ENCODE data around the gene SGO1.
"Not testable (repeated sequence)": the region's sequence is repeated elsewhere in the genome, so short reads cannot be mapped to it uniquely, and the experiment has no call there.

SGO1 gene

DNA sequence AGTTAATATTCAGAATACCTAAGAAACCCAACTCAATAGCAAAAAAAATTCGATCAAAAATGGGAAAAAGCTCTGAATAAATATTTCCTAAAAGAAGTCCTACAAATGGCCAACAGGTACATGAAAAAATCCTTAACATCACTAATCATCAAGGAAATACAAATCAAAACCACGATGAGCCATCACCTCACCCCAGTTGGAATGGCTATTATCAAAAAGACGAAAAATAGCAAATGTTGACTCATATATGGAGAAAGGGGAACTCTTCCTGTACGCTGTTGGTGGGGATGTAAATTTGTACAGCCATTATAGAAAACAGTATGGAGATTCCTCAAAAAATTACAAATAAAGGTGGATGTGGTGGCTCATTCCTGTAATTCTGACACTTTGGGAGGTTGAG lies 29.6 kb upstream of the SGO1 start:
- DNase-seq (ENCODE audit: low read depth in 1 of 2, low spot score in 1 of 2), result no peak
- H3K4me3 ChIP-seq (replicated peaks; ENCODE audit: insufficient read depth, low read length), result no peak overlapping the region
- no peaks in the 10 kb centered on the region for H3K27me3 ChIP-seq (ENCODE audit: insufficient read depth, poor library complexity, severe bottlenecking)
- TF ChIP-seq REST (IDR thresholded peaks at IDR 0.05; ENCODE audit: insufficient replicate concordance, low read depth), result no peak
- TF ChIP-seq GABPA (IDR thresholded peaks at IDR 0.05; ENCODE audit: low read depth), result no peak
- TF ChIP-seq POLR2AphosphoS5 (IDR thresholded peaks at IDR 0.05; ENCODE audit: low read depth), result no peak
- TF ChIP-seq, protein P1, sequence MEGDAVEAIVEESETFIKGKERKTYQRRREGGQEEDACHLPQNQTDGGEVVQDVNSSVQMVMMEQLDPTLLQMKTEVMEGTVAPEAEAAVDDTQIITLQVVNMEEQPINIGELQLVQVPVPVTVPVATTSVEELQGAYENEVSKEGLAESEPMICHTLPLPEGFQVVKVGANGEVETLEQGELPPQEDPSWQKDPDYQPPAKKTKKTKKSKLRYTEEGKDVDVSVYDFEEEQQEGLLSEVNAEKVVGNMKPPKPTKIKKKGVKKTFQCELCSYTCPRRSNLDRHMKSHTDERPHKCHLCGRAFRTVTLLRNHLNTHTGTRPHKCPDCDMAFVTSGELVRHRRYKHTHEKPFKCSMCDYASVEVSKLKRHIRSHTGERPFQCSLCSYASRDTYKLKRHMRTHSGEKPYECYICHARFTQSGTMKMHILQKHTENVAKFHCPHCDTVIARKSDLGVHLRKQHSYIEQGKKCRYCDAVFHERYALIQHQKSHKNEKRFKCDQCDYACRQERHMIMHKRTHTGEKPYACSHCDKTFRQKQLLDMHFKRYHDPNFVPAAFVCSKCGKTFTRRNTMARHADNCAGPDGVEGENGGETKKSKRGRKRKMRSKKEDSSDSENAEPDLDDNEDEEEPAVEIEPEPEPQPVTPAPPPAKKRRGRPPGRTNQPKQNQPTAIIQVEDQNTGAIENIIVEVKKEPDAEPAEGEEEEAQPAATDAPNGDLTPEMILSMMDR (IDR thresholded peaks at IDR 0.05; ENCODE audit: insufficient read depth, low read length), result no peak
- TF ChIP-seq SPI1 (IDR thresholded peaks at IDR 0.05; ENCODE audit: borderline replicate concordance, low read depth), result no peak
- no peak overlapping the region for H3K27ac ChIP-seq (replicated peaks)

DNA sequence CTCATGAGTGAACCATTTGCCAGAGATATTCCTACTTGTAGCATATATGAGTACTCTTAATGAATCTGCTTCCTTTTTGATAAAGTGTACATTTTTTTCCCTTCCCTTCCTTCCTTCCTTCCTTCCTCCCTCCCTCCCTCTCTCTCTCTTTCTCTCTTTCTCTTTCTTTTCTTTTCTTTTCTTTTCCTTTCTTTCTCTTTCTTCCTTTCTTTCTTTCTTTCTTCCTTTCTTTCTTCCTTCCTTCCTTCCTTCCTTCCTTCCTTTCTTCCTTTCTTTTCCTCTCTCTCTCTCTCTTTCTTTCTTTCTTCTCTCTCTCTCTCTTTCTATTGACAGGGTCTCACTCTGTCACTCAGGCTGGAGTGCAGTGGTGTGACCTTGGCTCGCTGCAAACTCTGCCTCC lies 27.5 kb upstream of the SGO1 start:
- H3K27ac ChIP-seq (replicated peaks); DNase-seq (ENCODE audit: low read depth in 1 of 2, low spot score in 1 of 2); H3K27me3 ChIP-seq (ENCODE audit: insufficient read depth, poor library complexity, severe bottlenecking); H3K4me3 ChIP-seq (replicated peaks; ENCODE audit: insufficient read depth, low read length): not testable (repeated sequence)

GRCh38 chr3:20207945-20208344 lies 21.9 kb upstream of the SGO1 start:
- DNase-seq (ENCODE audit: low read depth in 1 of 2, low spot score in 1 of 2); H3K27ac ChIP-seq (replicated peaks); H3K4me3 ChIP-seq (replicated peaks; ENCODE audit: insufficient read depth, low read length); H3K27me3 ChIP-seq (ENCODE audit: insufficient read depth, poor library complexity, severe bottlenecking): not testable (repeated sequence)

DNA sequence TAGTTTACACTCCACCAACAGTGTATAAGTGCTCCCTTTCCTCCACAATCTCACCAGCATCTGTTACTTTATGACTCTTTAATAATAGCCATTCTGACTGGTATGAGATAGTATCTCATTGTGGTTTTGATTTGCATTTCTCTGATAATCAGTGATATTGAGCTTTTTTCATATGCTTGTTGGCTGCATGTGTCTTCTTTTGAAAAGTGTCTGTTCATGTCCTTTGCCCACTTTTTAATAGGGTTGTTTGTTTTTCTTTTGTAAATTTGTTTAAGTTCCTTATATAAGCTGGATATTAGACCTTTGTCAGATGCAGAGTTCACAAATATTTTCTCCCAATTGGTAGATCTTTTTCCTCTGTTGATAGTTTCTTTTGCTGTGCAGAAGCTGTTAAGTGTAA lies 19.9 kb upstream of the SGO1 start:
- not testable (repeated sequence) for DNase-seq (ENCODE audit: low read depth in 1 of 2, low spot score in 1 of 2); H3K4me3 ChIP-seq (replicated peaks; ENCODE audit: insufficient read depth, low read length); H3K27ac ChIP-seq (replicated peaks); H3K27me3 ChIP-seq (ENCODE audit: insufficient read depth, poor library complexity, severe bottlenecking)

DNA sequence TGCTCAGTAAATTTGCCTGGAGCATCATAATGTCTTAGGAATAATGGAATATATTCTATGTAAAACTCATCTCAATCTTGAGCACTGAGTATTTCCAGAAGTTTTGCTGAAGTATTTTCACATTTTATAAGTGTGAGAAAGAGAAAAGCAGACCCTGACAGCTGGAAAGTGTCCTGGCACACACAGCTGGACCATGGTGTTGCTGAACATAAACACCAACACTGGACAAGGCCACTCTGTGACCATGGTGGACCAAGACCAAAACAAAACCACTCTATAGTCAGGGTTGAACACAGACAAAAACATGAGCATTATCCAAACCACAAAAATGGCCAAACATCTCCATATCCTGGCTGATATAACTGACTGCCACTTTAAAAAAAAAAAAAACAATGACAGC lies 15.1 kb upstream of the SGO1 start:
- TF ChIP-seq REST (IDR thresholded peaks at IDR 0.05; ENCODE audit: insufficient replicate concordance, low read depth) (no peak), POLR2AphosphoS5 (IDR thresholded peaks at IDR 0.05; ENCODE audit: low read depth) (no peak), GABPA (IDR thresholded peaks at IDR 0.05; ENCODE audit: low read depth) (no peak), SPI1 (IDR thresholded peaks at IDR 0.05; ENCODE audit: borderline replicate concordance, low read depth) (no peak)
- TF ChIP-seq, protein P1 (IDR thresholded peaks at IDR 0.05; ENCODE audit: insufficient read depth, low read length), result no peak
- DNase-seq (ENCODE audit: low read depth in 1 of 2, low spot score in 1 of 2), result no peak
- Histone ChIP-seq H3K4me3 (replicated peaks; ENCODE audit: insufficient read depth, low read length) (no peak overlapping the region), H3K27me3 (ENCODE audit: insufficient read depth, poor library complexity, severe bottlenecking) (no peaks in the 10 kb centered on the region), H3K27ac (replicated peaks) (no peak overlapping the region)

Data from HL-60 (cell line).